ENCODE results near the gene USP46. TPM values are rescaled to one million over a fixed set of nuclear protein-coding genes. Genes with fewer than 3 reads are reported as not detected.

Gene USP46
- total and polyA plus RNA-seq, 12 donors: 4.8 to 113 (median 65.8) TPM

- ATAC-seq (peak; percentile 79 to 94 (median 88)), DNase-seq (peak; percentile 37 to 75)
- H3K9me3 ChIP-seq: no peaks in the 10 kb centered on the region
- no peaks in the 10 kb centered on the region for H3K36me3 ChIP-seq
- H3K4me3 ChIP-seq: peak overlapping the region in 7 of 10 donors; percentile 17 to 51 (median 41)
- intact Hi-C loops (cut with DNase I): loop anchor here in 2 of 10 donors (5.0 kb wide), 2 partner anchors 106 to 161 kb away; partner anchors contain the start of gene USP46 (in 1 of the 2)
- no peaks in the 10 kb centered on the region for H3K27me3 ChIP-seq
- no peak for TF ChIP-seq CTCF (IDR thresholded peaks at IDR 0.05)
- 27 to 41% methylated on average over 1 of the region's 1 CpG for WGBS, 2 donors
- H3K27ac ChIP-seq: peak overlapping the region in 9 of 10 donors; percentile 7 to 89 (median 79)
- peaks cover 0 to 30% (median 10%) of the 10 kb centered on the region in 9 donors for H3K4me1 ChIP-seq
Observed at GRCh38 chr4:52551487-52551886, 107.6 kb downstream of the USP46 start.

- Histone ChIP-seq H3K9me3 (no peaks in the 10 kb centered on the region), H3K27ac (peak overlapping the region in 9 of 10 donors; percentile 13 to 89 (median 79)), H3K4me3 (peak overlapping the region in 8 of 10 donors; percentile 8 to 51 (median 40)), H3K4me1 (peaks cover 5 to 42% (median 17%) of the 10 kb centered on the region in 9 donors), H3K27me3 (no peaks in the 10 kb centered on the region), H3K36me3 (no peaks in the 10 kb centered on the region)
- intact Hi-C loops (cut with DNase I): loop anchor here in 2 of 10 donors (5.0 kb wide), 2 partner anchors 107 to 162 kb away; partner anchors contain the start of gene USP46 (in 1 of the 2)
- WGBS, 2 donors: 43 to 55% methylated on average over 3 of the region's 3 CpGs
- ATAC-seq (peak in 4 of 8 donors; percentile 14 to 35 (median 28)), DNase-seq (no peak)
- no peak for TF ChIP-seq CTCF (IDR thresholded peaks at IDR 0.05)
Observed at GRCh38 chr4:52550186-52550585, 108.9 kb downstream of the USP46 start.

GRCh38 chr4:52548818-52549570 lies 110.1 kb downstream of the USP46 start:
- Histone ChIP-seq H3K9me3 (no peaks in the 10 kb centered on the region), H3K4me3 (peak overlapping the region in 7 of 10 donors; percentile 2 to 51 (median 41)), H3K4me1 (peaks cover 5 to 37% (median 17%) of the 10 kb centered on the region in 9 donors), H3K36me3 (no peaks in the 10 kb centered on the region), H3K27me3 (no peaks in the 10 kb centered on the region), H3K27ac (peak overlapping the region in 9 of 10 donors; percentile 11 to 89 (median 79))
- TF ChIP-seq CTCF (IDR thresholded peaks at IDR 0.05): no peak
- DNase-seq: no peak
- ATAC-seq: no peak
- WGBS, 2 donors: 60% methylated on average over 8 of the region's 8 CpGs
- intact Hi-C loops (cut with DNase I): loop anchor here in 8 of 10 donors (5.0 to 10.0 kb wide), 10 partner anchors 38 to 433 kb away; partner anchors contain the start of genes USP46 (in 2 of the 8) and RASL11B (in 1 of the 8)

GRCh38 chr4:52546449-52546848 lies 112.7 kb downstream of the USP46 start:
- intact Hi-C loops (cut with DNase I): loop anchor here in 8 of 10 donors (2.0 to 10.0 kb wide), 11 partner anchors 41 to 436 kb away; partner anchors contain the start of genes USP46 (in 3 of the 8) and RASL11B (in 1 of the 8)
- Histone ChIP-seq H3K9me3 (no peaks in the 10 kb centered on the region), H3K36me3 (no peaks in the 10 kb centered on the region), H3K4me1 (peaks cover 5 to 37% (median 17%) of the 10 kb centered on the region in 9 donors), H3K27ac (peak overlapping the region in 7 of 10 donors; percentile 57 to 87 (median 73)), H3K27me3 (no peaks in the 10 kb centered on the region), H3K4me3 (no peak overlapping the region)
- TF ChIP-seq CTCF (IDR thresholded peaks at IDR 0.05): no peak
- ATAC-seq: peak in 7 of 8 donors; percentile 43 to 90 (median 68)
- 30 to 38% methylated on average over 4 of the region's 4 CpGs for WGBS, 2 donors
- DNase-seq: no peak
